B cell (primary cell): ENCODE data around the gene NCAPG2.
"Not testable (repeated sequence)": the region's sequence is repeated elsewhere in the genome, so short reads cannot be mapped to it uniquely, and the experiment has no call there.

ENCODE experiments used
- EZH2 ChIP-seq: IDR thresholded peaks from 2 replicates; pipeline ENCODE4 v1.6.1; 2012; ENCODE audit warnings: borderline replicate concordance, low read depth, mild to moderate bottlenecking, moderate library complexity, low read length; ENCODE audit not compliant: insufficient read depth, poor library complexity, severe bottlenecking
- TF ChIP-seq, protein P1 (sequence below): fragments of 200-600 bp; IDR thresholded peaks from one replicate; pipeline ENCODE4 v1.8.0; 2022; ENCODE audit warnings: antibody characterized with exemption, mild to moderate bottlenecking

DNA sequence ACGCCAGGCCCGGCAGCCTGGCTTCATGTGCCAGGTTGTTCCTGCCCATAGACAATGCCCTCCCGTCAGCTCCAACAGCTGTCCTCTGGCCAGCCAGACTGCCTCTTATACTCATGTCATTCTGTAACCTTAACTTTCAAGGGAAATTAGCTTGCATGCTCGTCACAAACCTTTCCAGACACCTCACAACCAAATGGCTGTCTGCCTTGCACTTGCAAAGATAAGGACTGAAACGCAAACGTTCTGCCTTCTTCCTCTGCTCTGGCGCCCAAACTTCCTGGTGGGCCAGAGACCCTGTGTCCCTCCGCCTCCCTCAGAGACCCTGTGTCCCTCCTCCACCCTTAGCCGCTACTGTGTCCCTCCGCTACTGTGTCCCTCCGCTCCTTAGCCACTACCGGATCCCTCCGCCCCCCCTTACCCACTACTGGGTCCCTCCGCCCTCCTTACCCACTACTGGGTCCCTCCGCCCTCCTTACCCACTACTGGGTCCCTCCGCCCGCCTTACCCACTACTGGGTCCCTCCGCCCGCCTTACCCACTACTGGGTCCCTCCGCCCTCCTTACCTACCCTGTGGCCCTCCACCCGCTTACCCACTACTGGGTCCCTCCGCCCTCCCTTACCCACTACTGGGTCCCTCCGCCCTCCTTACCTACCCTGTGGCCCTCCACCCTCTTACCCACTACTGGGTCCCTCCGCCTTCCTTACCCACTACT is 37.5 kb downstream of the NCAPG2 start:
- TF ChIP-seq, protein P1, sequence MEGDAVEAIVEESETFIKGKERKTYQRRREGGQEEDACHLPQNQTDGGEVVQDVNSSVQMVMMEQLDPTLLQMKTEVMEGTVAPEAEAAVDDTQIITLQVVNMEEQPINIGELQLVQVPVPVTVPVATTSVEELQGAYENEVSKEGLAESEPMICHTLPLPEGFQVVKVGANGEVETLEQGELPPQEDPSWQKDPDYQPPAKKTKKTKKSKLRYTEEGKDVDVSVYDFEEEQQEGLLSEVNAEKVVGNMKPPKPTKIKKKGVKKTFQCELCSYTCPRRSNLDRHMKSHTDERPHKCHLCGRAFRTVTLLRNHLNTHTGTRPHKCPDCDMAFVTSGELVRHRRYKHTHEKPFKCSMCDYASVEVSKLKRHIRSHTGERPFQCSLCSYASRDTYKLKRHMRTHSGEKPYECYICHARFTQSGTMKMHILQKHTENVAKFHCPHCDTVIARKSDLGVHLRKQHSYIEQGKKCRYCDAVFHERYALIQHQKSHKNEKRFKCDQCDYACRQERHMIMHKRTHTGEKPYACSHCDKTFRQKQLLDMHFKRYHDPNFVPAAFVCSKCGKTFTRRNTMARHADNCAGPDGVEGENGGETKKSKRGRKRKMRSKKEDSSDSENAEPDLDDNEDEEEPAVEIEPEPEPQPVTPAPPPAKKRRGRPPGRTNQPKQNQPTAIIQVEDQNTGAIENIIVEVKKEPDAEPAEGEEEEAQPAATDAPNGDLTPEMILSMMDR: not testable (repeated sequence)
- not testable (repeated sequence) for TF ChIP-seq EZH2
